HepG2 (cell line): Measurements from ENCODE around the gene STIM2. TPM values are rescaled to one million over a fixed set of nuclear protein-coding genes. Genes with fewer than 3 reads are reported as not detected.
"Not testable (repeated sequence)": the region's sequence is repeated elsewhere in the genome, so short reads cannot be mapped to it uniquely, and the experiment has no call there.

Source experiments
- ATAC-seq: fragments of 200-7000 bp; cut with Tn5 transposase; 3 replicates; pipeline ENCODE4 v1.9.1; 2020; ENCODE audit warnings: mild to moderate bottlenecking, moderate library complexity
- BruUV-seq: library from RNA; stranded (reverse); fragments of 400-500 nt; replicated peaks from 2 replicates; lab custom pipeline; 2021; lab: Mats Ljungman, UMichigan
- CTCF ChIA-PET: fragments of 300-600 bp; formaldehyde crosslinking; extraction: SDS; loops from one replicate; lab custom pipeline; 2021; ENCODE audit warnings: low total read pairs, inconsistent platforms, low intra/inter-chr PET ratio; lab: Yijun Ruan, JAX
- POLR2A ChIA-PET: fragments of 350-600 bp; sonication (Branson Sonifier 250); formaldehyde crosslinking; loops from one replicate; lab custom pipeline; 2020; ENCODE audit warnings: antibody characterized with exemption, inconsistent platforms; lab: Yijun Ruan, JAX
- DNase-seq: peaks from one replicate; pipeline ENCODE4 v3.0.0-alpha.2; 2015; ENCODE audit warnings: low spot score
- FAIRE-seq: peaks from 3 replicates; lab custom pipeline; 2011; peaks lifted over from hg19 to GRCh38; lab: Jason Lieb, UNC
- H2AFZ ChIP-seq: one replicate; pipeline ENCODE4 v1.6.1; 2011; ENCODE audit warnings: low read length, inconsistent platforms
- H3K27ac ChIP-seq: fragments of 300-600 bp; 3 replicates; pipeline ENCODE4 v1.8.0; 2011; ENCODE audit warnings: mixed run types, mild to moderate bottlenecking, mixed read lengths, low read length, inconsistent platforms; ENCODE audit not compliant: insufficient read depth; ENCODE audit errors: extremely low read length
- H3K27me3 ChIP-seq, 2 experiments: fragments of 200-600 bp in 1 of 2; 2 replicates in 1 of 2; 3 replicates in 1 of 2; pipeline versions ENCODE4 v1.6.0 to v1.8.0; 2011; ENCODE audit warnings: low read length in 2 of 2, mild to moderate bottlenecking in 2 of 2, moderate library complexity in 2 of 2, inconsistent platforms in 1 of 2; ENCODE audit not compliant: insufficient read depth in 2 of 2, control insufficient read depth in 1 of 2
- H3K36me3 ChIP-seq, 2 experiments: fragments of 200-600 bp in 1 of 2; replicated peaks in 1 of 2; 2 replicates in 1 of 2; 3 replicates in 1 of 2; pipeline versions ENCODE4 v1.5.1 to v1.8.0; 2011; ENCODE audit warnings: low read length in 2 of 2, inconsistent platforms in 1 of 2; ENCODE audit not compliant: insufficient read depth in 2 of 2, control insufficient read depth in 1 of 2
- H3K4me1 ChIP-seq: 2 replicates; pipeline ENCODE4 v1.5.1; 2012; ENCODE audit warnings: low read length, inconsistent platforms; ENCODE audit not compliant: insufficient read depth
- H3K4me2 ChIP-seq: 2 replicates; pipeline ENCODE4 v1.6.0; 2011; ENCODE audit warnings: low read depth, low read length, inconsistent platforms
- H3K4me3 ChIP-seq, 3 experiments: fragments of 200-600 bp in 1 of 3; sonication (generic), shearing (Covaris generic) in 1 of 3; replicated peaks in 1 of 3; 2 replicates each; pipeline ENCODE4 v1.5.1; 2011 to 2016; ENCODE audit warnings: low read length in 3 of 3, inconsistent platforms in 2 of 3, low read depth in 2 of 3, mild to moderate bottlenecking in 2 of 3, control low read depth in 1 of 3, mixed read lengths in 1 of 3; ENCODE audit not compliant: insufficient read depth in 1 of 3
- H3K79me2 ChIP-seq: one replicate; pipeline ENCODE4 v1.6.1; 2011; ENCODE audit warnings: low read length, inconsistent platforms; ENCODE audit not compliant: insufficient read depth
- H3K9ac ChIP-seq: 2 replicates; pipeline ENCODE4 v1.6.0; 2011; ENCODE audit warnings: mild to moderate bottlenecking, low read depth, low read length, inconsistent platforms; ENCODE audit not compliant: insufficient read depth
- H3K9me3 ChIP-seq: 2 replicates; pipeline ENCODE4 v1.5.1; 2012; ENCODE audit warnings: mild to moderate bottlenecking, low read length
- H4K20me1 ChIP-seq: 2 replicates; pipeline ENCODE4 v1.6.0; 2011; ENCODE audit warnings: inconsistent platforms, mild to moderate bottlenecking, low read length, moderate library complexity; ENCODE audit not compliant: insufficient read depth
- ARID4A ChIP-seq: sonication (generic); formaldehyde crosslinking; IDR thresholded peaks from 2 replicates; pipeline ENCODE4 v1.5.0; 2020; ENCODE audit warnings: mild to moderate bottlenecking, missing genetic modification reagents, borderline replicate concordance
- DDIT3 ChIP-seq: sonication (generic); formaldehyde crosslinking; IDR thresholded peaks from 2 replicates; pipeline ENCODE4 v1.4.0; 2020; ENCODE audit warnings: mild to moderate bottlenecking, missing genetic modification reagents
- FOXA1 ChIP-seq, 2 experiments: fragments of 450-650 bp in 1 of 2; sonication (generic) in 1 of 2; formaldehyde crosslinking in 1 of 2; IDR thresholded peaks; 2 replicates each; pipeline versions ENCODE4 v1.4.0 to v1.6.1; 2016 to 2020; ENCODE audit warnings: missing genetic modification reagents in 1 of 2
- HDAC1 ChIP-seq: sonication (generic); formaldehyde crosslinking; IDR thresholded peaks from 2 replicates; pipeline ENCODE4 v1.5.1; 2020; ENCODE audit warnings: mild to moderate bottlenecking, missing genetic modification reagents
- HHEX ChIP-seq: IDR thresholded peaks from 2 replicates; pipeline ENCODE4 v1.6.1; 2016; ENCODE audit warnings: control low read depth
- HOXD1 ChIP-seq: sonication (generic); formaldehyde crosslinking; IDR thresholded peaks from 2 replicates; pipeline ENCODE4 v1.5.0; 2020; ENCODE audit warnings: missing genetic modification reagents
- MIER3 ChIP-seq: IDR thresholded peaks from 2 replicates; pipeline ENCODE4 v1.6.1; 2016; ENCODE audit warnings: missing compliant biosample characterization, borderline replicate concordance
- RFX5 ChIP-seq: IDR thresholded peaks from 2 replicates; pipeline ENCODE4 v1.6.1; 2011; ENCODE audit warnings: low read depth, low read length, improper control_type of control experiment
- SPEN ChIP-seq: sonication (generic); formaldehyde crosslinking; IDR thresholded peaks from 2 replicates; pipeline ENCODE4 v1.5.1; 2020; ENCODE audit warnings: low read depth, mild to moderate bottlenecking, missing genetic modification reagents
- TOPORS ChIP-seq: sonication (generic); formaldehyde crosslinking; IDR thresholded peaks from 2 replicates; pipeline ENCODE4 v1.8.0; 2023; ENCODE audit warnings: mild to moderate bottlenecking, missing genetic modification reagents
- ZNF260 ChIP-seq: sonication (generic); formaldehyde crosslinking; IDR thresholded peaks from 2 replicates; pipeline ENCODE4 v1.4.0; 2020; ENCODE audit warnings: missing genetic modification reagents, low read depth, mild to moderate bottlenecking, borderline replicate concordance
- ZNF329 ChIP-seq: sonication (generic); formaldehyde crosslinking; IDR thresholded peaks from 2 replicates; pipeline ENCODE4 v1.9.0; 2021; ENCODE audit warnings: low read depth, mild to moderate bottlenecking, missing genetic modification reagents
- ZNF580 ChIP-seq: IDR thresholded peaks from 2 replicates; pipeline ENCODE4 v1.6.1; 2016; ENCODE audit warnings: low read depth, borderline replicate concordance
- WGBS: methylation state at CpG from one replicate; pipeline ENCODE4 v1.1.6; 2017; ENCODE audit warnings: low lambda C conversion rate; 5-methylcytosine and 5-hydroxymethylcytosine counted together
- in situ Hi-C: cut with HindIII; loops from 2 replicates; pipeline ENCODE4 v1.10.0; 2017; ENCODE audit warnings: low pct_unique_long_range_greater_than_20kb; ENCODE audit not compliant: extremely low pct_ligation_motif_present
- intact Hi-C: fragments of 100-400 bp; cut with micrococcal nuclease; formaldehyde crosslinking; loops from one replicate; pipeline ENCODE4 v1.10.0; 2022; ENCODE audit not compliant: unreplicated experiment
- polyA plus RNA-seq, 8 experiments: library from polyadenylated mRNA; depleted of rRNA in 3 of 8; stranded (reverse) in 7 of 8; unstranded in 1 of 8; fragments of >200 nt; fragmentation: Illumina TruSeq in 4 of 8; extraction: Trizol in 4 of 8; gene quantifications; 2 replicates each; pipeline versions ENCODE4 v1.2.1 to v1.2.3, GENCODE V29; 2011 to 2016; ENCODE audit warnings: low read depth in 4 of 8, missing spikeins in 1 of 8, mixed read lengths in 1 of 8; ENCODE audit not compliant: insufficient read depth in 1 of 8
- total RNA-seq, 5 experiments: library from RNA; depleted of rRNA; stranded (reverse); fragments of >200 nt; fragmentation: Illumina TruSeq; extraction: Trizol; gene quantifications; 2 replicates each; pipeline ENCODE4 v1.2.3, GENCODE V29; 2016; ENCODE audit warnings: low read depth in 1 of 5

STIM2 gene
- total and polyA plus RNA-seq, 2 of the 13 experiments (the other 11 are each of a cell fraction or from before 2014, with no cell fraction given) = 19.3 to 19.4 TPM

- FAIRE-seq = not testable (repeated sequence)
Measured at GRCh38 chr4:27035127-27035526, 174.5 kb downstream of the STIM2 start.

GRCh38 chr4:27040356-27040755 lies 179.7 kb downstream of the STIM2 start:
- H3K36me3 ChIP-seq = no peaks in the 10 kb centered on the region
- peaks cover 13% of the 10 kb centered on the region for H3K4me1 ChIP-seq
- intact Hi-C loops (no loop called here), in situ Hi-C loops (no loop called here)
- WGBS = 41% methylated on average over 3 of the region's 6 CpGs
- DNase-seq (no peak), ATAC-seq (no peak), FAIRE-seq (no peak)
- no peaks in the 10 kb centered on the region for H3K27me3 ChIP-seq
- no peak overlapping the region for H3K4me2 ChIP-seq
- no peak overlapping the region for H3K9ac ChIP-seq
- POLR2A ChIA-PET = no interaction called here
- no peak overlapping the region for H3K27ac ChIP-seq
- BruUV-seq = no TSS peak
- H3K9me3 ChIP-seq = no peaks in the 10 kb centered on the region
- no peaks in the 10 kb centered on the region for H4K20me1 ChIP-seq
- no peaks in the 10 kb centered on the region for H3K79me2 ChIP-seq
- H2AFZ ChIP-seq = no peak overlapping the region
- H3K4me3 ChIP-seq = no peak overlapping the region
- CTCF ChIA-PET = no interaction called here
- no peak for TF ChIP-seq TOPORS (CRISPR knock-in tag)
- no peak for TF ChIP-seq RFX5
- TF ChIP-seq ZNF580 (CRISPR knock-in tag) = no peak
- TF ChIP-seq HOXD1 (CRISPR knock-in tag) = no peak
- TF ChIP-seq SPEN = no peak
- no peak for TF ChIP-seq DDIT3 (CRISPR knock-in tag)
- no peak for TF ChIP-seq ZNF260 (CRISPR knock-in tag)
- no peak for TF ChIP-seq MIER3
- TF ChIP-seq ZNF329 (CRISPR knock-in tag) = no peak
- no peak for TF ChIP-seq HHEX (CRISPR knock-in tag)
- TF ChIP-seq ARID4A = no peak
- no peak for TF ChIP-seq HDAC1 (CRISPR knock-in tag)
- TF ChIP-seq FOXA1 (IDR thresholded peaks at IDR 0.05) = no peak
- no peak for TF ChIP-seq FOXA1 (CRISPR knock-in tag; IDR thresholded peaks at IDR 0.05)

More at GRCh38 chr4:27035127-27035526, 174.5 kb downstream of the STIM2 start:
- CTCF ChIA-PET, BruUV-seq, H4K20me1 ChIP-seq, H3K79me2 ChIP-seq, H3K36me3 ChIP-seq, H3K9me3 ChIP-seq, ATAC-seq, H3K9ac ChIP-seq, H3K4me1 ChIP-seq, POLR2A ChIA-PET, H3K27ac ChIP-seq, DNase-seq, in situ Hi-C loops, H3K4me3 ChIP-seq, H3K27me3 ChIP-seq, H3K4me2 ChIP-seq, intact Hi-C loops, H2AFZ ChIP-seq: not testable (repeated sequence)
- WGBS = 20% methylated on average over 3 of the region's 3 CpGs
